Subcutaneous adipose tissue (tissue), 4 donors: ENCODE results near the gene ERF. TPM values are rescaled to one million over a fixed set of nuclear protein-coding genes. Genes with fewer than 3 reads are reported as not detected.

Experiments used
- total RNA-seq, 4 donors: library from RNA; depleted of rRNA; stranded (reverse); fragments of >200 nt; gene quantifications; one replicate each; pipeline ENCODE4 v1.1.0, GENCODE V29; 2016
- TF ChIP-seq, protein P1 (sequence below): fragments of 450-650 bp; IDR thresholded peaks from one replicate; pipeline ENCODE4 v1.5.1; 2016; ENCODE audit warnings: low read depth, mild to moderate bottlenecking, control low read depth, antibody characterized with exemption, moderate library complexity

The ERF gene
- total RNA-seq, 4 donors from 2014 or later = 9.9 to 19.4 (median 14.0) TPM

DNA sequence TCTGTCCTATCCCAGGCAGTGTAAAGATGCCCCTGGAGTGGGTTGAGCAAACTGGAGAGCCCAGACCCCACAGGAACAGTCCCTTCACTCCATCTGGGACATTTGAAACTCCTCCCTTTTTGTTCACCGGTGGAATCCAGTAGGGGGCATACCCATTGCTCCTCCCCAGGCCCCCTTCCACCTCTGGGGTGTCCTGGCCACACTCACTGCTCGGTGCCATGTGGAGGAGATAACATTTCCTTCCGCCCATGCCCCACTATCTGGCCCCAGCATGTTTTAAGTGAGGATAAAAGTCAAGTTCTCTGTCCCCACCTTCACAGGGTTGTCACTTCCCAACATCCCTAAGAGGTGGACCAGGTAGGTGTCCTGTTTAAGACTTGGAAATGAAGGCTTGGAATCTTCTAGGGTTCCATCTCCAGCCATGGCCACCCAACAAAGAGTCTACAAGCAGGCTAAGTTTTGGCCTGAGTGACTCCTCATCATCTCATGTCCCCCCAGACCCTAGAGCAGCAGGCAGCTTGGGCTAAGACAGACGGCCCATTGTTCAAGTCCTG, 25.6 kb downstream of the ERF start:
- TF ChIP-seq, protein P1, sequence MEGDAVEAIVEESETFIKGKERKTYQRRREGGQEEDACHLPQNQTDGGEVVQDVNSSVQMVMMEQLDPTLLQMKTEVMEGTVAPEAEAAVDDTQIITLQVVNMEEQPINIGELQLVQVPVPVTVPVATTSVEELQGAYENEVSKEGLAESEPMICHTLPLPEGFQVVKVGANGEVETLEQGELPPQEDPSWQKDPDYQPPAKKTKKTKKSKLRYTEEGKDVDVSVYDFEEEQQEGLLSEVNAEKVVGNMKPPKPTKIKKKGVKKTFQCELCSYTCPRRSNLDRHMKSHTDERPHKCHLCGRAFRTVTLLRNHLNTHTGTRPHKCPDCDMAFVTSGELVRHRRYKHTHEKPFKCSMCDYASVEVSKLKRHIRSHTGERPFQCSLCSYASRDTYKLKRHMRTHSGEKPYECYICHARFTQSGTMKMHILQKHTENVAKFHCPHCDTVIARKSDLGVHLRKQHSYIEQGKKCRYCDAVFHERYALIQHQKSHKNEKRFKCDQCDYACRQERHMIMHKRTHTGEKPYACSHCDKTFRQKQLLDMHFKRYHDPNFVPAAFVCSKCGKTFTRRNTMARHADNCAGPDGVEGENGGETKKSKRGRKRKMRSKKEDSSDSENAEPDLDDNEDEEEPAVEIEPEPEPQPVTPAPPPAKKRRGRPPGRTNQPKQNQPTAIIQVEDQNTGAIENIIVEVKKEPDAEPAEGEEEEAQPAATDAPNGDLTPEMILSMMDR = no peak

DNA sequence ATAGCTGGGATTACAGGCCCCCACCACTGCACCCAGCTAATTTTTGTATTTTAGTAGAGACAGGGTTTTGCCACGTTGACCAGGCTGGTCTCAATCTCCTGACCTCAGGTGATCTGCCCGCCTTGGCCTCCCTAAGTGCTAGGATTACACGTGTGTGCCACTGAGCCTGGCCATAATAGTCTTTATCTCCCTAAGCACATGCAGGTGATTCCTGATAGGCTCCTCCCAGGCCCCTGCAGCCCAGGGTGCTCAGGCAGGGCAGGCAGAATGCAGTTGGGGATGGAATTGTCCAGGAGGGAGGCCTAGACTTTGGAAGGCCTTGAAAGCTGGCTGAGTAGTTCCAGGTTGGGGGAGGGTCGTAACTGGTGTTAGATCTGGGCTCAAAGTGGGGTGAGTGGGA, 26.3 kb downstream of the ERF start:
- TF ChIP-seq, protein P1 = no peak

DNA sequence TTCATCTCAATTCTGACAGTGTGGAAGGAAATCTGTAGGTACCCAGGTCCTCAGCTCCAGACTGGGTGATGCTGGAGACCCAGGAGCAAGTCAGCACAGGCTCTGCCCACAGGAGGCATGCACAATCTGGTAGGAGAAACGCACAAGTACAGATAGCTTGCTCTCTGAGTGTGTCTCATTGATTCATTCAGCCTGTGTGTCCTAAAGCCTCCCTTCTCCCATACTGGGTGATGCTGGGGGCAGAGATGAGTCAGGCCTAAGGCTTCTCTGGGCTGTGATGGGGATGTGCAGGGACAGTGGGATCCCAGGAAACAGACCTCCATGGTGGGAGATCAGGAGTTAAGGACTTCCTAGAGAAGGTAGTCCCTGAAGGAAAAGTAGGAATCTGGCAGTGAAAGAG, 28.0 kb downstream of the ERF start:
- TF ChIP-seq, protein P1 = no peak

DNA sequence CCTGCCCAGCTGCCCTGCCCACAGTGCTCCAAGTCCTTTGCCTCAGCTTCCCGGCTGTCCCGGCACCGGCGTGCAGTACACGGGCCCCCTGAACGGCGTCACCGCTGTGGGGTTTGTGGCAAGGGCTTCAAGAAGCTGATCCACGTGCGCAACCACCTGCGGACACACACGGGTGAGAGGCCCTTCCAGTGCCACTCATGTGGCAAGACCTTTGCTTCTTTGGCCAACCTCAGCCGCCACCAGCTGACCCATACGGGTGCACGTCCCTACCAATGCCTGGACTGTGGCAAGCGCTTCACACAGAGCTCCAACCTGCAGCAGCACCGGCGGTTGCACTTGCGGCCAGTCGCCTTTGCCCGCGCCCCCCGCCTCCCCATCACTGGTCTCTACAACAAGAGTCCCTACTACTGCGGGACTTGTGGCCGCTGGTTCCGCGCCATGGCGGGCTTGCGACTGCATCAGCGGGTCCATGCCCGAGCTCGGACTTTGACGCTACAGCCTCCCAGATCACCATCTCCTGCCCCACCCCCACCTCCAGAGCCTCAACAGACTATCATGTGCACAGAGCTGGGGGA, 29.1 kb downstream of the ERF start:
- TF ChIP-seq, protein P1 = no peak

DNA sequence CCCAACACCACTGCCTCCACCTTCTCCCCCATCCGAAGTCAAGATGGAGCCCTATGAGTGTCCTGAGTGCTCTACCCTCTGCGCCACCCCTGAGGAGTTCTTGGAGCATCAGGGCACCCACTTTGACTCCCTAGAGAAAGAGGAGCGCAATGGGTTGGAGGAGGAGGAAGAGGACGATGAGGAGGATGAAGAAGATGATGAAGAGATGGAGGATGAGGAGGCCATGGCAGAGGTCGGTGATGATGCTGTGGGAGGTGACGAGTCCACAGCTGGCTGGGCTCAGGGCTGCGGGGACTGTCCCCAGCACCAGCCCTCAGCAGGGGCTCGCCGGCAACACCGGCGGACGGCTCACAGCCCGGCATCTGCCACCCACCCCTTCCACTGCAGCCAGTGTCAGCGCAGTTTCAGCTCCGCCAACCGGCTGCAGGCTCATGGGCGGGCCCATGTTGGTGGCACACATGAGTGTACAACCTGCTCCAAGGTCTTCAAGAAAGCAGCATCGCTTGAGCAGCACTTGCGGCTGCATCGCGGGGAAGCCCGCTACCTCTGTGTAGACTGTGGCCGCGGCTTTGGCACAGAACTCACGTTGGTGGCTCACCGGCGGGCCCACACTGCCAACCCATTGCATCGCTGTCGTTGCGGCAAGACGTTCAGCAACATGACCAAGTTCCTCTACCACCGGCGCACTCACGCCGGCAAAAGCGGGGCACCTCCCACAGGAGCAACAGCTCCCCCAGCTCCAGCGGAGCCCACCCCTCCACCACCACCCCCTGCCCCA, 29.8 kb downstream of the ERF start:
- TF ChIP-seq, protein P1 = no peak

DNA sequence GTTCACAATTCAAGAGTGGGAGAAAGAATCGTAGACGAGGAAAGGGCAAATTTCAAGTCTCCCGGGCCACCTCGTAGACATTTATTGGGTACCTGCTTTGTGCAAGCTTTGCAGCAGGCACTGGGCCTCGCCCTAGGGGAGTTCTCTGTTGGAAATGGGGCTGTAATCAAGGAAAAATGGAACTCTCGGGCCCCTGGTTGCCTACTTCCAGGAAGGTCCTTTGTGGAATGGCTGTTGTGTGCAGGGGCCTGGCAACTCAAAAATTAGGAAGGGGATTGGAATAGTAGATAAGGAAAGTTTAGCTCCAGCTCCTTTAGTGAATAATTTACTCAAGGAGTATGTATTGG, 34.2 kb downstream of the ERF start:
- TF ChIP-seq, protein P1 = no peak
